NK-92 (cell line): ENCODE data around the gene BTBD10.

Experiments
- DNase-seq: peaks from one replicate; lab custom pipeline; 2025; ENCODE audit not compliant: unreplicated experiment; lab: John Stamatoyannopoulos, UW

Gene BTBD10

GRCh38 chr11:13462901-13463778 is at the start of gene BTBD10:
Gene BTBD10 (minus strand): TSS chr11:13463222. CDS start chr11:13445124, 18,098 bp downstream.
- peak; percentile 19 for DNase-seq

DNA sequence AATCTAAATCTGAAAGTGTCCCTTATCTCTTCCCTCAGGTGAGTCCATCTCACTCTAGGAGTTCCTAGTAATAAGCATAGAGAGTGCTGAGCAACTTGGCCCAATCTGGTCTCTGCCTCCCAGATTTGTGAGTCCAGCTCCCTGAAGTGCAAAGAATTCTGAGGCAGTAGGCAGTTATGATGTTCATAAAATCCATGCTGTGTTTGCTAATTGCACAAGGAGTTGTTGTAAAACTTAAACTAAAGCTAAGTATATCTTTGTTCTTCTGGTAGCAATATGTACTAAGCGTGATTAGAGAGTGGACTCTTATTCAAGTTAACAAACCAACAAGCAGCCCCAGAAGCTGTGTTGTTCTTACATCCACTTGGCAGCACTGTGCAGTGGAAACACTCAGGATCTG is 40.4 kb upstream of the BTBD10 start:
- DNase-seq = no peak

- DNase-seq = no peak
Measured at GRCh38 chr11:13502492-13502891, 39.5 kb upstream of the BTBD10 start.

DNA sequence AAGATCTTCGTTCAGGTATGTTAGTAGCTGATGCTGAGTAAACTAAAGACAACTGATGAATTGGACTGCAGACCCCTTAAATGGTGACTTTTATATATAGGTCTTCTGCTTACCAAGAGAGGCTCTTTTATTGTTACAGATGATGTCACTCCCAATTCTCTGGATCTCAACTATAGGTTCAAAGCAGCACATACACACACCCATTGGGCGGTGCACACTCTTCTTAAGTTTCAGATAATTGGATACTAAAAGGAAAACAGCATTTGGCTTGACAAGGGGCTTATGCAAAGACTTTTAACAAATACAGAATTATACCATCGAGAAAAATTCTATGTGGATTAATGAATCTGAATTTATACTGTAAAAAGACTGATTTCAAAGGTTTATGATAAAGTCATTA is 32.9 kb upstream of the BTBD10 start, which contains the start of gene PTH:
PTH (minus strand) TSS at position 69 of the 400 bp plus-strand sequence. CDS start 3,142 bp downstream, outside the sequence.
- no peak for DNase-seq

DNA sequence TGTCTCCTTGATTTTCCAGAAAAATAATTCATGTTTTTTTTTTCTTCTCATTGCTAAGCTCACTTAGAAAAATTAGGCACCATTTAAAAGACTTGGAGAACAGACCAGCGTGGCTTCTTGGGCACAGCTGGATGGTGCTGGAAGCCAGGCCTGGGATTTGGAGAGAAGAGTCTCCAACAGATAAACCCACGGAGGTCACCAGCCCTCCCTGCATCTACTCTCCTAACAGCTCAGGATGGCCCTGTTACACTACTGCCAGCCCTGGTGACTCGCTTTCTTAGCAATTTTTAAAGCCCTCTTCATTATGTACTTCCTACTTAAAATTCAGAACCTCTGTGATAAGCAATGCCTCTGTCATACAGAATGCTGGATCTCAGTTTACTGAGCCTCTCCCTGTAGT is 31.0 kb upstream of the BTBD10 start:
- no peak for DNase-seq

DNA sequence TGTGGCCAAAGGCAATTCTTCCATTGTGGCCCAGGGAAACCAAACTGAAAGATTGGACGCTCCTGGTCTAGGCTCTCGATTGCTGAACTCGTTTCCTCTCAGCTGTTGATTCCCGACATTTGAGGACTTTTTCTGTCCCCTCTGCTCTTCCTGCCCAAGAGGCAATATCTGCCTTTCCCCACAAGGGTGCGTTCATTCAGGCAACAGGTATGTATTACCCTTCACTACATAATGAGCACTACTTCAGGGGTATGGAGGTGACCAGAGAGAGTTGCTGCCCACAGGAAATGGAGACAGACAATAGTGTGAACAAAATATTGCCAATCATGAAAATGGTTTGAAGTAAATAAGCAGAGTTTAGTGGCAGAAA is 24.6 kb upstream of the BTBD10 start:
- no peak for DNase-seq

GRCh38 chr11:13486926-13487660 is 24.1 kb upstream of the BTBD10 start:
- no peak for DNase-seq

DNA sequence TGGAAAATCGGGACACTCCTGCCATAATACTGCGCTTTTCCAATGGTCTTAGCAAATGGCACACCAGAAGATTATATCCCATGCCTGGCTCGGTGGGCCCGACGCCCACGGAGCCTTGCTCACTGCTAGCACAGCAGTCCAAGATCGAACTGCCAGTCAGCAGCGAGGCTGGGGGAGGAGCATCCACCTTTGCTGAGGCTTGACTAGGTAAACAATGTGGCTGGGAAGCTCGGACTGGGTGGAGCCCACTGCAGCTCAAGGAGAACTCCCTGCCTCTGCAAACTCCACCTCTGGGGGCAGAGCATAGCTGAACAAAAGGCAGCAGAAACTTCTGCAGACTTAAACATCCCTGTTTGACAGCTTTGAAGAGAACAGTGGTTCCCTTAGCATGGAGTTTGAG is 17.2 kb upstream of the BTBD10 start:
- no peak for DNase-seq

DNA sequence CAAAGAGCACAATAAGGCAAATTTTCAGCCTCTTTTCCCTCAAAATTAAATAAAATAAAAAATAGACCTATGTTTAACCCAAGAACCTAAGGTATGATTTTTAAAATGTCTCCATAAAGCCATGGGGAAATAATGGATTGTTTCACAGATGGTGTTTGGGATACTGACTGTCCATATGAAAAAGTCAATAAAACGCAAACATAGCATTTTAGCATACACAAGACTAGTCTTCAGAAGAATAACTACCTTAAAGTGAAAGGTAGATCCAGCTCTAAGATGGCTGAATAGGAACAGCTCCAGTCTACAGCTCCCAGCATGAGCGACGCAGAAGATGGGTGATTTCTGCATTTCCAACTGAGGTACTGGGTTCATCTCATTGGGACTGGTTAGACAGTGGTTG is 16.7 kb upstream of the BTBD10 start:
- no peak for DNase-seq

- no peak for DNase-seq
Measured at GRCh38 chr11:13475091-13475490, 12.1 kb upstream of the BTBD10 start.

DNA sequence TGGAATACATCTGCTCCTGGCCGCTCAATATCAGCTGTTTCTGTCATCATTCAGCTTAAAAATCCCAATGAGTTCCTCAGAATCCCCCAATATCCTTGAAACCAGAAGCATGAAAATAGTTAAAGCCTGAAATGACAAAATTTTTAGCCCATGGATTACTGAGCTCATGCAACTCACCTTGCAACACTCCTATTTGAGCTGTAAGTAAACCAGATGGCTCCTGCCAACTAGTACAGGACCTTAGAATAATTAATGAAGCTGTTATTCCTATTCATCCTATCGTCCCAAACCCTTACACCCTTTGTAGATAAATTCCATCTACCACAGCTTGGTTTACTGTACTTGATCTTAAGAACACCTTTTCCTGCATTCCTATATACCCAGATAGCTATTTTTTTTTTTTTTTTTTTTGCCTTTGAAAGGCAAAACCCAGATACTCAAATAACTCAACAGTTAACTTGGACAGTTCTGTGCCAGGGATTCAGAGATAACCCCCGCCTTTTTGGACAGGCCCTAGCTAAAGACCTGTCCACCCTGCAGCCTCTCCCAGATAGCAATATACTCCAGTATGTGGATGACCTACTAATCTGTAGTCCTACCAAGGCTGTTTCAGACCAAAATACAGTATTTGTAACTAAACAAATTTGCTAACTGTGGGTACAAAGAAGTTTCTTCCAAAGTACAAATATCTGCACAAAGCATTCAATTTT is 10.1 kb upstream of the BTBD10 start:
- no peak for DNase-seq

DNA sequence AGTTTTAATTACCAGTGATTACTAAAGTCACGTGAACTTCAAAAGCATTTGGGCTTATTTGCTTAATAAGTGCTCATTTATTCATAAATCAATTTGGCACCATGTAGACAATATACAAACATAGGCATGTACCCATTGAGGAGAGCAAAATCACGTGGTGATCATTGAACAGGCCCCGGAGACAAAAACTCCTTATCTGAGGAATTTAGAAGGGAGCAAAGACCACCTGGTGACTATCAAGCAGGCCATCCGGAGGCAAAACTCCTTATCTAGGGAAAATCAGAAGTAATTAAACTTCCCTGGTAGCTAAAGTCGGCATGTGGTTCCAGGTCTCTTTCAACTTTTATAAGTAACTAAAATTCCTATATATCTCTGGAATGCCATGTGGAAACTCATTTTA is 5.7 kb upstream of the BTBD10 start:
- DNase-seq = no peak

DNA sequence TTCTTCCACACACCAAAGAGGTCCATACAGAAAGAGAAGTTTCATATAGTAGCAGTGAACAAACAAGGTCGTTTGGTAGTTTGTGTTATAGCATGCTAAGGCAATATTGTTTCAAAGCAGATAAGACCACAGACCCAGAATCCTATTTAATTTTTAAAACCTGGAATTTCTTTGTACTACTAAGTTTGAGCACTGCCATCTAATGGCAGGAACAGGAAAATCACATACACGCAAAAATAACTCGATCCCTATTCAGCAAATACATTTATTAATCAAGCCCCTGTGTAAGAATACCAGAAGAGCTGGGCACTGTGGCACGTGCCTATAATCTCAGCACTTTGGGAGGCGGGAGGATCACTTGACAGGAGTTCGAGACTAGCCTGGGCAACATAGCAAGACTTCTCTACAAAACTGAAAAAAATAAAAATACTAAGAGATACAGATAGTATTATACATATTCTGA is 2.9 kb upstream of the BTBD10 start:
- DNase-seq = no peak

GRCh38 chr11:13463779-13464290 is 813 bp upstream of the BTBD10 start:
- no peak for DNase-seq

- no peak for DNase-seq
Measured at GRCh38 chr11:13462311-13462900, 616 bp downstream of the BTBD10 start.

DNA sequence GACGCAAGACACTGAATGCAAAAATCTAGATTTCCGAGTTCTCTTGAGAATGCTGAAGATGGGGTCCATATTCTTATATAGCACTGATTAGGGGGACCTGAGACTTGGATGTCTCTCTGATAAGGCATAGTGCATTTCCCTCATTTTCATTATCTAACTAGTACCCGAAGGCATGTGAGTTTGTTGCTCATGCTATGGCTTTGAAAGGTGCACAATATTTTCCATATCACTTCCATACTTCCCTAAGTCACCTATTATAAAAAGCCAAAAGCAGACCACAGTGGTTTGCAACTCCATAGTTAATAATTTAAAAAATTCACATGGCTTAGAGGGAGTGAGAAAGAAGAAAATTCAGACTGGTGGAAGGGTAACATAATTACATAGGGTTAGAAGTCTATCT is 1.7 kb downstream of the BTBD10 start:
- DNase-seq = no peak

DNA sequence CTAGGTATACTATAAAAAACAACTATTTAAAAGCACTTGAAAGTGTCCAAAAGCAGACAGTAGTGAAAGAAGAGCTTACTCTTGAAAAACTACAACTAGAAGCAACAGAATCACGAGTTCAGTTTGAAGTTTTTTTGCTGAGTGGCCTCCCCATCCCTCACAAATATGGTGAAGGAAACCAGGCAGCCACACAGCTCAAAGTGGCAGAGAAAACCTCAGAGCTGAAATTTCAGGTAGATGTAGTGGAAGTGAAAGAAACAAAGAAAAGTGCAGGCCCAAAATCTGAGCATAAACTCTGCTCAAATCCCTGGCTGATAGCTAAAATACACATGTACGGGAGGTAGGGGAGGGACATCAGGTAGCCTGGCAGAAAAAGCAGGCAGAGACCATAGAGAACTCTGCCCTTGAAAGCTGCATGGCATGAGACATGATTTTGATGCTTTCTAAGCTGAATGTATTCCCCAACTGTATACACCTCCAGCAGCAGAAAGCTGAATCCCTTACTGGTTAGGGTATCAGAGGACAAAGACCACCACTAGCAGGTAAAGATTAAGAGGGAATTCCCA is 12.1 kb downstream of the BTBD10 start:
- no peak for DNase-seq

GRCh38 chr11:13449522-13449921 is 13.5 kb downstream of the BTBD10 start:
- DNase-seq = no peak

DNA sequence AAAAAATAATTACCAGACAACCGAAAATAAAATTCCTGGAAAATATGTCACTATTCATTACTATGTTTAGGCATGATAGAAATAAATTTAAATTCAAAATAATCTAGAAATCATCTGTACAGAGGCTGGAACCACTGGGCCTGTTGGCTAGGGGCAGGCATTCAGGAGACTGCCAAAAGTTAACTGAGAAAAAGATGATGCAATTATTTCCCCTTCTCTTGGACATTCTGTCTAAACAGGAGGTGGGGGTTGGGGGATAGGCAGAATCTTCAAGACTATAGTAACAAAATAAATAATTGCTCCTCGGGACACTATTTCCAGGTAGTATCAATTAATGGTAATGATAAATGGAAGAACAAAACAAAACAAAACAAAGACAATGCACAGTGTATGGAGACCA is 14.1 kb downstream of the BTBD10 start:
- no peak for DNase-seq

- no peak for DNase-seq
Measured at GRCh38 chr11:13446444-13446843, 16.6 kb downstream of the BTBD10 start.

GRCh38 chr11:13445588-13445987 is 17.4 kb downstream of the BTBD10 start:
- no peak for DNase-seq
